Measurements from ENCODE around the gene ZFYVE28.
"Not testable (repeated sequence)": the region's sequence is repeated elsewhere in the genome, so short reads cannot be mapped to it uniquely, and the experiment has no call there.

Gene ZFYVE28

GRCh38 chr4:2386717-2387116 lies 31.7 kb downstream of the ZFYVE28 start:
- no peak for DNase-seq

GRCh38 chr4:2385516-2385915 lies 32.9 kb downstream of the ZFYVE28 start:
- DNase-seq = no peak

- no peak for DNase-seq
Measured at GRCh38 chr4:2384245-2384644, 34.2 kb downstream of the ZFYVE28 start.

GRCh38 chr4:2383760-2384159 lies 34.7 kb downstream of the ZFYVE28 start:
- DNase-seq = no peak

GRCh38 chr4:2383220-2383631 lies 35.2 kb downstream of the ZFYVE28 start:
- not testable (repeated sequence) for DNase-seq

- DNase-seq = not testable (repeated sequence)
Measured at GRCh38 chr4:2382769-2383202, 35.7 kb downstream of the ZFYVE28 start.

GRCh38 chr4:2380589-2380988 lies 37.9 kb downstream of the ZFYVE28 start:
- DNase-seq = not testable (repeated sequence)

GRCh38 chr4:2378898-2379297 lies 39.5 kb downstream of the ZFYVE28 start:
- no peak for DNase-seq

- DNase-seq = no peak
Measured at GRCh38 chr4:2378401-2378800, 40.0 kb downstream of the ZFYVE28 start.

- DNase-seq = no peak
Measured at GRCh38 chr4:2377241-2377640, 41.2 kb downstream of the ZFYVE28 start.

- no peak for DNase-seq
Measured at GRCh38 chr4:2375427-2375826, 43.0 kb downstream of the ZFYVE28 start.

- no peak for DNase-seq
Measured at GRCh38 chr4:2373532-2373931, 44.9 kb downstream of the ZFYVE28 start.

- no peak for DNase-seq
Measured at GRCh38 chr4:2372488-2373030, 45.9 kb downstream of the ZFYVE28 start.

- DNase-seq = no peak
Measured at GRCh38 chr4:2371765-2372487, 46.5 kb downstream of the ZFYVE28 start.

- DNase-seq = no peak
Measured at GRCh38 chr4:2370597-2371320, 47.7 kb downstream of the ZFYVE28 start.

GRCh38 chr4:2368746-2369437 lies 49.6 kb downstream of the ZFYVE28 start:
- no peak for DNase-seq

GRCh38 chr4:2367626-2368025 lies 50.8 kb downstream of the ZFYVE28 start:
- no peak for DNase-seq

- no peak for DNase-seq
Measured at GRCh38 chr4:2366252-2367192, 51.9 kb downstream of the ZFYVE28 start.

- DNase-seq = no peak
Measured at GRCh38 chr4:2365913-2366210, 52.6 kb downstream of the ZFYVE28 start.

- no peak for DNase-seq
Measured at GRCh38 chr4:2365054-2365912, 53.2 kb downstream of the ZFYVE28 start.

- DNase-seq = no peak
Measured at GRCh38 chr4:2364654-2365053, 53.8 kb downstream of the ZFYVE28 start.
